C4-2B (cell line): ENCODE results near the gene FBXO36.

ENCODE experiments used
- ZFX ChIP-seq: fragments of 450-650 bp; IDR thresholded peaks from 2 replicates; pipeline ENCODE4 v1.6.1; 2017
- TF ChIP-seq, protein P1 (sequence below): fragments of 450-650 bp; conservative IDR thresholded peaks from 2 replicates; pipeline ENCODE4 v1.5.1; 2017; ENCODE audit warnings: mild to moderate bottlenecking

DNA sequence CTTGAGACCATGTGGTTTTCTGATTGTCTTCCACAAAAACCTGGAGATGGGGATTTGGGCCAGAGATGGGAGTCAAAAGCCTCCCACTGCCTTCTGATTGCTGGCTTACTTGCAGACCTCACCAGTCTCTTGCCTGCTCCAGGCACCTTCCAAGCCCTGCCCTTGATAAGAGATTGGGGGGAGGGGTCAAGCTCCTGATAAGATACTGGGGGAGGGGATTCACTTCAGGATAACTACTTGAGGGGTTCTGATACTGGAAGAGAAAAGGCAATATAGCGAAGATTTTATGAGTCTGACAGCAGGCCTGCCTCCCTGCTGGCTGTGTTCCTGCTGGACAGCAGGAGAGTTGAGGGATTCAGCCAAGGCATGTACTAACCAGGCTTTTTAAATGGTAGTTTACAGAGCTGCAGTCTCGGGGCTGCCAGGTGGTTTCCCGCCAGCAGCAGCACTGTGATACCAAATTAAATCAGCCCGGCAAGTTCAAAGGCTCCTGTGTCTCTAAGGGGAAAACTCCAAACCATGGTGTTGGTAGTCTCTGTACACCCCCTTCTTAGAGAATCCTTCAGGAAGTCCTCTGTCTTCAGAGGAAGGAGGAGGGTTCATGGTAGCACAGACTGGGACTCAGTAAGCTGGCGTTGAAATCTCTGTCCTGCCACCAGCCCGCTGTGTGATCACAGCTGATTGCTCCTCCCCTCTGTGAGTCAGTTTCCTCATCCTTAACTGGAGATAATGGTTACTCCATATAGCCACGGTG lies 58.3 kb downstream of the FBXO36 start:
- TF ChIP-seq, protein P1, sequence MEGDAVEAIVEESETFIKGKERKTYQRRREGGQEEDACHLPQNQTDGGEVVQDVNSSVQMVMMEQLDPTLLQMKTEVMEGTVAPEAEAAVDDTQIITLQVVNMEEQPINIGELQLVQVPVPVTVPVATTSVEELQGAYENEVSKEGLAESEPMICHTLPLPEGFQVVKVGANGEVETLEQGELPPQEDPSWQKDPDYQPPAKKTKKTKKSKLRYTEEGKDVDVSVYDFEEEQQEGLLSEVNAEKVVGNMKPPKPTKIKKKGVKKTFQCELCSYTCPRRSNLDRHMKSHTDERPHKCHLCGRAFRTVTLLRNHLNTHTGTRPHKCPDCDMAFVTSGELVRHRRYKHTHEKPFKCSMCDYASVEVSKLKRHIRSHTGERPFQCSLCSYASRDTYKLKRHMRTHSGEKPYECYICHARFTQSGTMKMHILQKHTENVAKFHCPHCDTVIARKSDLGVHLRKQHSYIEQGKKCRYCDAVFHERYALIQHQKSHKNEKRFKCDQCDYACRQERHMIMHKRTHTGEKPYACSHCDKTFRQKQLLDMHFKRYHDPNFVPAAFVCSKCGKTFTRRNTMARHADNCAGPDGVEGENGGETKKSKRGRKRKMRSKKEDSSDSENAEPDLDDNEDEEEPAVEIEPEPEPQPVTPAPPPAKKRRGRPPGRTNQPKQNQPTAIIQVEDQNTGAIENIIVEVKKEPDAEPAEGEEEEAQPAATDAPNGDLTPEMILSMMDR = no peak
- no peak for TF ChIP-seq ZFX
